NB4 (cell line): ENCODE results near the gene EPHA6.

Experiments
- CTCF ChIP-seq: IDR thresholded peaks from one replicate; pipeline ENCODE4 v1.5.1; 2012; ENCODE audit warnings: low read depth, low read length
- POLR2A ChIP-seq: IDR thresholded peaks from 2 replicates; pipeline ENCODE4 v1.6.1; 2011; ENCODE audit warnings: mild to moderate bottlenecking; ENCODE audit not compliant: insufficient read length; ENCODE audit errors: extremely low read depth

- TF ChIP-seq CTCF (no peak), POLR2A (no peak)
Measured at GRCh38 chr3:97070302-97070701, 255.9 kb downstream of the EPHA6 start.
